ENCODE measurements around the gene MARCKSL1.
A peak's percentile ranks its signal among the peaks of the same experiment; 100 is the strongest.

MARCKSL1 gene

GRCh38 chr1:32337855-32338636 lies 2.0 kb upstream of the MARCKSL1 start:
- peaks cover 9% of the 10 kb centered on the region for H3K4me1 ChIP-seq (ENCODE audit: control insufficient read depth, insufficient read depth, low read length)
- no peak overlapping the region for H3K4me3 ChIP-seq (ENCODE audit: low read length)
- H3K9ac ChIP-seq (ENCODE audit: low read depth, low read length), result no peak overlapping the region

GRCh38 chr1:32336963-32337675 lies 1.1 kb upstream of the MARCKSL1 start:
- Histone ChIP-seq H3K27me3 (ENCODE audit: control insufficient read depth, insufficient read depth, low read length) (peaks cover 3% of the 10 kb centered on the region), H3K9me3 (replicated peaks; ENCODE audit: low read length) (no peaks in the 10 kb centered on the region), H3K4me1 (ENCODE audit: control insufficient read depth, insufficient read depth, low read length) (peaks cover 9% of the 10 kb centered on the region), H3K9ac (ENCODE audit: low read depth, low read length) (no peak overlapping the region), H3K4me2 (ENCODE audit: low read length) (no peak overlapping the region), H3K4me3 (ENCODE audit: low read length) (no peak overlapping the region), H3K36me3 (ENCODE audit: insufficient read depth, low read length) (peaks cover 19% of the 10 kb centered on the region)

More at GRCh38 chr1:32337855-32338636, 2.0 kb upstream of the MARCKSL1 start:
- Histone ChIP-seq H3K36me3 (ENCODE audit: insufficient read depth, low read length) (peaks cover 13% of the 10 kb centered on the region), H3K4me2 (ENCODE audit: low read length) (no peak overlapping the region), H3K27me3 (ENCODE audit: control insufficient read depth, insufficient read depth, low read length) (peaks cover 3% of the 10 kb centered on the region), H3K9me3 (replicated peaks; ENCODE audit: low read length) (no peaks in the 10 kb centered on the region)

- peaks cover 9% of the 10 kb centered on the region for H3K4me1 ChIP-seq (ENCODE audit: control insufficient read depth, insufficient read depth, low read length)
- H3K27me3 ChIP-seq (ENCODE audit: control insufficient read depth, insufficient read depth, low read length), result peaks cover 3% of the 10 kb centered on the region
- no peak overlapping the region for H3K9ac ChIP-seq (ENCODE audit: low read depth, low read length)
- H3K4me3 ChIP-seq (ENCODE audit: low read length), result peak overlapping the region; percentile 76
- H3K4me2 ChIP-seq (ENCODE audit: low read length), result peak overlapping the region; percentile 91
- H3K9me3 ChIP-seq (replicated peaks; ENCODE audit: low read length), result no peaks in the 10 kb centered on the region
- peaks cover 24% of the 10 kb centered on the region for H3K36me3 ChIP-seq (ENCODE audit: insufficient read depth, low read length)
Measured at GRCh38 chr1:32336591-32336932, 529 bp upstream of the MARCKSL1 start.

GRCh38 chr1:32335535-32335789 lies 571 bp downstream of the MARCKSL1 start:
- Histone ChIP-seq H3K9me3 (replicated peaks; ENCODE audit: low read length) (no peaks in the 10 kb centered on the region), H3K4me2 (ENCODE audit: low read length) (peak overlapping the region; percentile 91), H3K4me1 (ENCODE audit: control insufficient read depth, insufficient read depth, low read length) (peaks cover 9% of the 10 kb centered on the region), H3K36me3 (ENCODE audit: insufficient read depth, low read length) (peaks cover 34% of the 10 kb centered on the region), H3K27me3 (ENCODE audit: control insufficient read depth, insufficient read depth, low read length) (peaks cover 3% of the 10 kb centered on the region), H3K9ac (ENCODE audit: low read depth, low read length) (peak overlapping the region; percentile 81), H3K4me3 (ENCODE audit: low read length) (peak overlapping the region; percentile 76)

GRCh38 chr1:32334864-32335534 lies 1.0 kb downstream of the MARCKSL1 start:
- H3K9ac ChIP-seq (ENCODE audit: low read depth, low read length), result peak overlapping the region; percentile 81

GRCh38 chr1:32334274-32334861 lies 1.7 kb downstream of the MARCKSL1 start:
- Histone ChIP-seq H3K36me3 (ENCODE audit: insufficient read depth, low read length) (peaks cover 45% of the 10 kb centered on the region), H3K4me3 (ENCODE audit: low read length) (peak overlapping the region; percentile 76), H3K9ac (ENCODE audit: low read depth, low read length) (peak overlapping the region; percentile 81), H3K4me2 (ENCODE audit: low read length) (peak overlapping the region; percentile 91), H3K9me3 (replicated peaks; ENCODE audit: low read length) (no peaks in the 10 kb centered on the region), H3K4me1 (ENCODE audit: control insufficient read depth, insufficient read depth, low read length) (peaks cover 9% of the 10 kb centered on the region), H3K27me3 (ENCODE audit: control insufficient read depth, insufficient read depth, low read length) (peaks cover 3% of the 10 kb centered on the region)

More at GRCh38 chr1:32334864-32335534, 1.0 kb downstream of the MARCKSL1 start:
- H3K36me3 ChIP-seq (ENCODE audit: insufficient read depth, low read length), result peaks cover 39% of the 10 kb centered on the region
- peaks cover 3% of the 10 kb centered on the region for H3K27me3 ChIP-seq (ENCODE audit: control insufficient read depth, insufficient read depth, low read length)
- H3K4me2 ChIP-seq (ENCODE audit: low read length), result peak overlapping the region; percentile 91
- peak overlapping the region; percentile 76 for H3K4me3 ChIP-seq (ENCODE audit: low read length)
- H3K9me3 ChIP-seq (replicated peaks; ENCODE audit: low read length), result no peaks in the 10 kb centered on the region
- H3K4me1 ChIP-seq (ENCODE audit: control insufficient read depth, insufficient read depth, low read length), result peaks cover 9% of the 10 kb centered on the region

GRCh38 chr1:32333251-32333963 lies 2.6 kb downstream of the MARCKSL1 start:
- Histone ChIP-seq H3K36me3 (ENCODE audit: insufficient read depth, low read length) (peaks cover 54% of the 10 kb centered on the region), H3K27me3 (ENCODE audit: control insufficient read depth, insufficient read depth, low read length) (peaks cover 3% of the 10 kb centered on the region), H3K9me3 (replicated peaks; ENCODE audit: low read length) (no peaks in the 10 kb centered on the region), H3K4me1 (ENCODE audit: control insufficient read depth, insufficient read depth, low read length) (peaks cover 9% of the 10 kb centered on the region), H3K9ac (ENCODE audit: low read depth, low read length) (no peak overlapping the region), H3K4me2 (ENCODE audit: low read length) (no peak overlapping the region), H3K4me3 (ENCODE audit: low read length) (no peak overlapping the region)

GRCh38 chr1:32332290-32333079 lies 3.5 kb downstream of the MARCKSL1 start:
- Histone ChIP-seq H3K36me3 (ENCODE audit: insufficient read depth, low read length) (peaks cover 61% of the 10 kb centered on the region), H3K27me3 (ENCODE audit: control insufficient read depth, insufficient read depth, low read length) (peaks cover 3% of the 10 kb centered on the region), H3K4me3 (ENCODE audit: low read length) (no peak overlapping the region)

GRCh38 chr1:32331549-32331948 lies 4.5 kb downstream of the MARCKSL1 start:
- H3K4me3 ChIP-seq (ENCODE audit: low read length), result no peak overlapping the region
- H3K9me3 ChIP-seq (replicated peaks; ENCODE audit: low read length), result no peaks in the 10 kb centered on the region
- H3K4me1 ChIP-seq (ENCODE audit: control insufficient read depth, insufficient read depth, low read length), result peaks cover 9% of the 10 kb centered on the region
- no peaks in the 10 kb centered on the region for H3K27me3 ChIP-seq (ENCODE audit: control insufficient read depth, insufficient read depth, low read length)
- H3K9ac ChIP-seq (ENCODE audit: low read depth, low read length), result no peak overlapping the region
- H3K4me2 ChIP-seq (ENCODE audit: low read length), result no peak overlapping the region
- H3K36me3 ChIP-seq (ENCODE audit: insufficient read depth, low read length), result peaks cover 69% of the 10 kb centered on the region

More at GRCh38 chr1:32332290-32333079, 3.5 kb downstream of the MARCKSL1 start:
- Histone ChIP-seq H3K9me3 (replicated peaks; ENCODE audit: low read length) (no peaks in the 10 kb centered on the region), H3K4me1 (ENCODE audit: control insufficient read depth, insufficient read depth, low read length) (peaks cover 9% of the 10 kb centered on the region), H3K4me2 (ENCODE audit: low read length) (no peak overlapping the region), H3K9ac (ENCODE audit: low read depth, low read length) (no peak overlapping the region)

- Histone ChIP-seq H3K27me3 (ENCODE audit: control insufficient read depth, insufficient read depth, low read length) (no peaks in the 10 kb centered on the region), H3K9me3 (replicated peaks; ENCODE audit: low read length) (no peaks in the 10 kb centered on the region), H3K4me3 (ENCODE audit: low read length) (no peak overlapping the region), H3K4me1 (ENCODE audit: control insufficient read depth, insufficient read depth, low read length) (peaks cover 9% of the 10 kb centered on the region), H3K4me2 (ENCODE audit: low read length) (no peak overlapping the region), H3K9ac (ENCODE audit: low read depth, low read length) (no peak overlapping the region), H3K36me3 (ENCODE audit: insufficient read depth, low read length) (peaks cover 69% of the 10 kb centered on the region)
Measured at GRCh38 chr1:32330558-32331151, 5.4 kb downstream of the MARCKSL1 start.

Measured in skeletal muscle satellite cell (primary cell).